Left ventricle myocardium superior (tissue), 1 donor: ENCODE data around the gene ABCF2. TPM values are rescaled to one million over a fixed set of nuclear protein-coding genes. Genes with fewer than 3 reads are reported as not detected.

Experiments
- ATAC-seq: fragments of 200-7000 bp; cut with Tn5 transposase; one replicate; pipeline ENCODE4 v1.9.1; 2020; ENCODE audit warnings: mild to moderate bottlenecking, moderate library complexity
- DNase-seq: peaks from one replicate; pipeline ENCODE4 v3.0.0-alpha.2; 2020
- intact Hi-C: fragments of 100-400 bp; cut with micrococcal nuclease; formaldehyde crosslinking; loops from one replicate; pipeline ENCODE4 v1.11.0; 2022
- total RNA-seq: library from RNA; stranded (reverse); fragmentation: NEBNext Ultra II Directional; extraction: Animal tissue kit (Norgen Biotek cat#: 25700); gene quantifications from one replicate; pipeline ENCODE4 v1.2.1, GENCODE V29; 2021
- donor health status: DM: no; HTN: yes; CAD: no; lungs with severe emphysema.

ABCF2 gene
- total RNA-seq, 1 donor from 2014 or later = 27.6 TPM

- intact Hi-C loops = no loop called here
- DNase-seq = no peak
- ATAC-seq = no peak
Observed at GRCh38 chr7:151166629-151167196, 60.3 kb downstream of the ABCF2 start.

Other genes starting within 250 kb of the ABCF2 start
- 107 TPM for gene KCNH2, start 248.9 kb downstream of the ABCF2 start, total RNA-seq
- 10.9 TPM for gene NOS3, start 236.2 kb downstream of the ABCF2 start, total RNA-seq
- not detected for gene ATG9B, start 202.7 kb downstream of the ABCF2 start, total RNA-seq
- gene ABCB8, start 198.8 kb downstream of the ABCF2 start, total RNA-seq = 29.7 TPM
- 8.6 TPM for gene ASIC3, start 178.7 kb downstream of the ABCF2 start, total RNA-seq
- 8.1 TPM for gene CDK5, start 169.3 kb downstream of the ABCF2 start, total RNA-seq
- gene SLC4A2, start 167.6 kb downstream of the ABCF2 start, total RNA-seq = 64.1 TPM
- gene FASTK, start 146.4 kb downstream of the ABCF2 start, total RNA-seq = 79.4 TPM
- 38.7 TPM for gene TMUB1, start 143.7 kb downstream of the ABCF2 start, total RNA-seq
- 69.7 TPM for gene AGAP3, start 140.7 kb downstream of the ABCF2 start, total RNA-seq
- 1.5 TPM for gene GBX1, start 59.5 kb downstream of the ABCF2 start, total RNA-seq
- 46.1 TPM for gene ASB10, start 40.0 kb downstream of the ABCF2 start, total RNA-seq
- not detected for gene H2BK1, start 16.7 kb downstream of the ABCF2 start, total RNA-seq
- gene CHPF2, start 5.3 kb upstream of the ABCF2 start, total RNA-seq = 12.1 TPM
- 132 TPM for gene SMARCD3, start 21.5 kb upstream of the ABCF2 start, total RNA-seq
- 36.5 TPM for gene NUB1, start 114.6 kb upstream of the ABCF2 start, total RNA-seq
- gene WDR86, start 182.8 kb upstream of the ABCF2 start, total RNA-seq = 0.37 TPM
- gene CRYGN, start 212.9 kb upstream of the ABCF2 start, total RNA-seq = not detected